Osteocyte (in vitro differentiated cells): ENCODE measurements around the gene ZNF784. TPM values are rescaled to one million over a fixed set of nuclear protein-coding genes. Genes with fewer than 3 reads are reported as not detected.

ENCODE experiments used
- DNase-seq: peaks from one replicate; pipeline ENCODE4 v3.0.0; 2021; ENCODE audit warnings: mixed read lengths; ENCODE audit not compliant: unreplicated experiment; ENCODE audit errors: extremely low spot score
- H3K27ac Mint-ChIP-seq: one replicate; pipeline ENCODE4 v1.8.0; 2021; ENCODE audit warnings: mild to moderate bottlenecking, mixed read lengths; ENCODE audit not compliant: unreplicated experiment
- H3K27me3 Mint-ChIP-seq: one replicate; pipeline ENCODE4 v1.8.0; 2021; ENCODE audit warnings: mixed read lengths; ENCODE audit not compliant: unreplicated experiment
- H3K36me3 Mint-ChIP-seq: one replicate; pipeline ENCODE4 v1.8.0; 2021; ENCODE audit warnings: mixed read lengths; ENCODE audit not compliant: unreplicated experiment
- H3K4me1 Mint-ChIP-seq: one replicate; pipeline ENCODE4 v1.8.0; 2021; ENCODE audit warnings: mixed read lengths; ENCODE audit not compliant: unreplicated experiment
- H3K4me3 Mint-ChIP-seq: one replicate; pipeline ENCODE4 v1.8.0; 2021; ENCODE audit warnings: mild to moderate bottlenecking, moderate library complexity, mixed read lengths; ENCODE audit not compliant: unreplicated experiment
- H3K9me3 Mint-ChIP-seq: one replicate; pipeline ENCODE4 v1.8.0; 2021; ENCODE audit warnings: mixed read lengths; ENCODE audit not compliant: unreplicated experiment
- total RNA-seq: library from RNA; stranded (reverse); gene quantifications from 2 replicates; pipeline ENCODE4 v1.2.1, GENCODE V29; 2021
- TF ChIP-seq, protein P1 (sequence below): fragments of 200-600 bp; sonication (generic); IDR thresholded peaks from 2 replicates; pipeline ENCODE4 v1.5.0; 2021; ENCODE audit warnings: antibody characterized with exemption, mild to moderate bottlenecking, moderate library complexity

The ZNF784 gene
- total RNA-seq, 1 donor from 2014 or later, result 9.6 TPM

- no peak for DNase-seq
- Mint-ChIP-seq H3K27me3 (no peaks in the 10 kb centered on the region), H3K4me3 (peak overlapping the region; percentile 100), H3K4me1 (peaks cover 39% of the 10 kb centered on the region), H3K9me3 (no peaks in the 10 kb centered on the region), H3K36me3 (peaks cover 7% of the 10 kb centered on the region), H3K27ac (no peak overlapping the region)
- TF ChIP-seq, protein P1, sequence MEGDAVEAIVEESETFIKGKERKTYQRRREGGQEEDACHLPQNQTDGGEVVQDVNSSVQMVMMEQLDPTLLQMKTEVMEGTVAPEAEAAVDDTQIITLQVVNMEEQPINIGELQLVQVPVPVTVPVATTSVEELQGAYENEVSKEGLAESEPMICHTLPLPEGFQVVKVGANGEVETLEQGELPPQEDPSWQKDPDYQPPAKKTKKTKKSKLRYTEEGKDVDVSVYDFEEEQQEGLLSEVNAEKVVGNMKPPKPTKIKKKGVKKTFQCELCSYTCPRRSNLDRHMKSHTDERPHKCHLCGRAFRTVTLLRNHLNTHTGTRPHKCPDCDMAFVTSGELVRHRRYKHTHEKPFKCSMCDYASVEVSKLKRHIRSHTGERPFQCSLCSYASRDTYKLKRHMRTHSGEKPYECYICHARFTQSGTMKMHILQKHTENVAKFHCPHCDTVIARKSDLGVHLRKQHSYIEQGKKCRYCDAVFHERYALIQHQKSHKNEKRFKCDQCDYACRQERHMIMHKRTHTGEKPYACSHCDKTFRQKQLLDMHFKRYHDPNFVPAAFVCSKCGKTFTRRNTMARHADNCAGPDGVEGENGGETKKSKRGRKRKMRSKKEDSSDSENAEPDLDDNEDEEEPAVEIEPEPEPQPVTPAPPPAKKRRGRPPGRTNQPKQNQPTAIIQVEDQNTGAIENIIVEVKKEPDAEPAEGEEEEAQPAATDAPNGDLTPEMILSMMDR, result no peak
Measured at GRCh38 chr19:55633861-55634260, 9.5 kb upstream of the ZNF784 start.

DNA sequence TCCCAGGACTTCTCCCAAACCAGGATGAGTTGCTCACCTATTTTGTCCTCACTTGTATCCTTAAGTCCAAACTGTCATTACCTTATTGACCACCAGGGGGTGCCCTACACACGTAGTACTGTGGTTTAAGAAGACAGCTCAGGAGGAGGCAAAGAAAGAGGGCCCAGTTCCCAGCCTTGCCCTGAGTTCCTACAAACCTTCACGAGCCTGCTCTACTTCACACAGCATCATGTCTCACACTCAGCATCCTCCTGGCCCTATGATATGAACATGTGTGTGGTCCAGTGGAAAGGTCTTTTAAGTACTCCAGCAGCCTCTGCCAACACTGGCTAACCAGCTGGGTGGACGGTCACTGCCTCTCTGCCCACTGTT lies 8.1 kb upstream of the ZNF784 start:
- Mint-ChIP-seq H3K27me3 (no peaks in the 10 kb centered on the region), H3K27ac (peak overlapping the region; percentile 59), H3K4me1 (peaks cover 32% of the 10 kb centered on the region), H3K9me3 (no peaks in the 10 kb centered on the region), H3K36me3 (peaks cover 4% of the 10 kb centered on the region), H3K4me3 (no peak overlapping the region)
- DNase-seq, result peak; percentile 93
- TF ChIP-seq, protein P1, result peak; percentile 83

DNA sequence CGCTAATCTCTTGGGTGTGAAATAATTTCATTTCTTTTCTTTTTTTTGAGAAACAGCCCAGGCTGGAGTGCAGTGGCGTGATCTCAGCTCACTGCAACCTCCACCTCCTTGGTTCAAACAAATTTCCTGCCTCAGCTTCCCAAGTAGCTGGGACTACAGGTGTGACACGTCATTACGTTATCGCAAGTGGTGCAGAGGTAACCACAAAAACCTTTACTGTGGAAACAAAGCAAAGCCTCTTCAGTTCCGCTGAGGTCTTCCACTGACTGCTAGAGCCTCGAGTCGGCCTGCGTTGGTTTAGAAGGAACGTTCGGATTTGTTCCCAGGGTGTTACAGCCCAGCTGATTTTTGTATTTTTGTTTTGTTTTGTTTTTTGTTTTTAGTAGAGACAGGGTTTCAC lies 2.0 kb upstream of the ZNF784 start:
- Mint-ChIP-seq H3K4me3 (no peak overlapping the region), H3K27ac (no peak overlapping the region), H3K4me1 (peaks cover 17% of the 10 kb centered on the region), H3K9me3 (no peaks in the 10 kb centered on the region), H3K36me3 (peaks cover 1% of the 10 kb centered on the region), H3K27me3 (no peaks in the 10 kb centered on the region)
- TF ChIP-seq, protein P1, result no peak
- no peak for DNase-seq

GRCh38 chr19:55625004-55625326 lies 599 bp upstream of the ZNF784 start:
- Mint-ChIP-seq H3K9me3 (no peaks in the 10 kb centered on the region), H3K27me3 (no peaks in the 10 kb centered on the region), H3K36me3 (peaks cover 1% of the 10 kb centered on the region), H3K27ac (peak overlapping the region; percentile 68), H3K4me3 (peak overlapping the region; percentile 91), H3K4me1 (peaks cover 17% of the 10 kb centered on the region)
- DNase-seq, result no peak
- TF ChIP-seq, protein P1, result no peak

DNA sequence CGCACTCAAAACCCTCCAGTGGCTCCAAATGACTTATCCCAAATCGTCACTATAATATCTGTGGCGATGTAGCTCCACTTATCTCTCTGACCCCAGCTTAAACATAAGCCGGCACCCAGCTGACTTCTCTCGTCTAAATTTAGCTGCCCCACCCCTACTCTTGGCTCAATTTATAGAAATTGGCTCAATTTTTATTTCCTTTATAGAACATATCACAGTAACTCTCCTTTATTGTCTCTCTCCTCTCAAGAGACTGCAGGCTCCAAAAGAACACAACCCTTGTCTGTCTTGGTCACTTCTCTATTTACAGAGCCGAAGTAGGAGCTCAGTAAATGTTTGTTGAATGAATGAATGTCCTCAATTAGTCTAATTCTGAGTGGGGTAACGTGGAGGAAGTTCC lies 805 bp downstream of the ZNF784 start:
- TF ChIP-seq, protein P1, result no peak
- H3K4me3 Mint-ChIP-seq, result no peak overlapping the region
- no peak for DNase-seq
- H3K36me3 Mint-ChIP-seq, result peaks cover 1% of the 10 kb centered on the region
- H3K4me1 Mint-ChIP-seq, result peaks cover 17% of the 10 kb centered on the region
- no peaks in the 10 kb centered on the region for H3K27me3 Mint-ChIP-seq
- H3K9me3 Mint-ChIP-seq, result no peaks in the 10 kb centered on the region
- peak overlapping the region; percentile 98 for H3K27ac Mint-ChIP-seq
